SK-N-SH treated with all-trans-retinoic acid at 6 μM for 48 hours (cell line): ENCODE measurements around the gene LHFPL5.

ENCODE experiments used
- ATAC-seq: fragments of 200-7000 bp; cut with Tn5 transposase; 3 replicates; pipeline ENCODE4 v1.9.1; 2020; ENCODE audit warnings: mild to moderate bottlenecking, moderate library complexity
- ARNTL ChIP-seq: fragments of 450-650 bp; formaldehyde crosslinking; IDR thresholded peaks from 2 replicates; pipeline ENCODE4 v1.5.0; 2020; ENCODE audit warnings: low read depth, mild to moderate bottlenecking, moderate library complexity, borderline replicate concordance
- BACH2 ChIP-seq: fragments of 250-450 bp; sonication (Bioruptor Pico); IDR thresholded peaks from 2 replicates; pipeline ENCODE4 v1.9.0; 2021; ENCODE audit warnings: mild to moderate bottlenecking, borderline replicate concordance
- CSDC2 ChIP-seq: fragments of 250-450 bp; sonication (Bioruptor Pico); IDR thresholded peaks from 2 replicates; pipeline ENCODE4 v1.5.0; 2020; ENCODE audit warnings: mild to moderate bottlenecking, moderate library complexity
- CSRNP3 ChIP-seq: fragments of 250-450 bp; sonication (Bioruptor Pico); IDR thresholded peaks from 2 replicates; pipeline ENCODE4 v1.5.1; 2021; ENCODE audit warnings: mild to moderate bottlenecking, moderate library complexity
- ESRRG ChIP-seq: fragments of 250-450 bp; sonication (Bioruptor Pico); IDR thresholded peaks from 2 replicates; pipeline ENCODE4 v1.6.1; 2021; ENCODE audit warnings: mild to moderate bottlenecking
- GLIS3 ChIP-seq: fragments of 250-450 bp; sonication (Bioruptor Pico); IDR thresholded peaks from 2 replicates; pipeline ENCODE4 v1.5.0; 2020; ENCODE audit warnings: mild to moderate bottlenecking, moderate library complexity
- ISL1 ChIP-seq: fragments of 250-450 bp; sonication (Bioruptor Pico); IDR thresholded peaks from 2 replicates; pipeline ENCODE4 v2.1.2; 2022; ENCODE audit warnings: mild to moderate bottlenecking, moderate library complexity
- OSR1 ChIP-seq: fragments of 250-450 bp; sonication (Bioruptor Pico); IDR thresholded peaks from 2 replicates; pipeline ENCODE4 v1.8.0; 2022; ENCODE audit warnings: moderate library complexity, mild to moderate bottlenecking, inconsistent platforms
- POU6F1 ChIP-seq: fragments of 250-450 bp; sonication (Bioruptor Pico); IDR thresholded peaks from 2 replicates; pipeline ENCODE4 v1.8.0; 2021; ENCODE audit warnings: low read depth, mild to moderate bottlenecking, moderate library complexity, borderline replicate concordance
- PPARA ChIP-seq: fragments of 250-450 bp; sonication (Bioruptor Pico); IDR thresholded peaks from 2 replicates; pipeline ENCODE4 v1.5.0; 2020; ENCODE audit warnings: mild to moderate bottlenecking, borderline replicate concordance
- RARB ChIP-seq: fragments of 250-450 bp; sonication (Bioruptor Pico); IDR thresholded peaks from 2 replicates; pipeline ENCODE4 v1.8.0; 2021; ENCODE audit warnings: mild to moderate bottlenecking, moderate library complexity
- SNAI2 ChIP-seq: fragments of 250-450 bp; sonication (Bioruptor Pico); IDR thresholded peaks from 2 replicates; pipeline ENCODE4 v1.5.0; 2020; ENCODE audit warnings: mild to moderate bottlenecking, moderate library complexity
- TCF4 ChIP-seq: fragments of 250-450 bp; sonication (Bioruptor Pico); IDR thresholded peaks from 2 replicates; pipeline ENCODE4 v1.8.0; 2021; ENCODE audit warnings: mild to moderate bottlenecking, moderate library complexity, borderline replicate concordance
- TOX ChIP-seq: fragments of 250-450 bp; sonication (Bioruptor Pico); IDR thresholded peaks from 2 replicates; pipeline ENCODE4 v1.8.0; 2021; ENCODE audit warnings: mild to moderate bottlenecking, moderate library complexity, borderline replicate concordance
- ZFP30 ChIP-seq: fragments of 450-650 bp; formaldehyde crosslinking; IDR thresholded peaks from 2 replicates; pipeline ENCODE4 v1.5.0; 2022; ENCODE audit warnings: mild to moderate bottlenecking, moderate library complexity
- ZNF565 ChIP-seq: fragments of 450-650 bp; formaldehyde crosslinking; conservative IDR thresholded peaks from 2 replicates; pipeline ENCODE4 v1.5.0; 2020; ENCODE audit warnings: low read depth, mild to moderate bottlenecking, moderate library complexity
- ZNF70 ChIP-seq: fragments of 450-650 bp; formaldehyde crosslinking; IDR thresholded peaks from 2 replicates; pipeline ENCODE4 v1.5.0; 2020; ENCODE audit warnings: mild to moderate bottlenecking, moderate library complexity
- ZNF8 ChIP-seq: fragments of 450-650 bp; formaldehyde crosslinking; IDR thresholded peaks from 2 replicates; pipeline ENCODE4 v1.5.0; 2020; ENCODE audit warnings: mild to moderate bottlenecking, moderate library complexity
- TF ChIP-seq, protein P1 (sequence below): fragments of 250-450 bp; sonication (Bioruptor Pico); IDR thresholded peaks from 2 replicates; pipeline ENCODE4 v1.8.0; 2020; ENCODE audit warnings: mild to moderate bottlenecking, moderate library complexity, borderline replicate concordance
- TF ChIP-seq, protein P2 (sequence below): fragments of 250-450 bp; sonication (Bioruptor Pico); IDR thresholded peaks from 2 replicates; pipeline ENCODE4 v1.5.0; 2020; ENCODE audit warnings: mild to moderate bottlenecking, moderate library complexity

Gene LHFPL5

DNA sequence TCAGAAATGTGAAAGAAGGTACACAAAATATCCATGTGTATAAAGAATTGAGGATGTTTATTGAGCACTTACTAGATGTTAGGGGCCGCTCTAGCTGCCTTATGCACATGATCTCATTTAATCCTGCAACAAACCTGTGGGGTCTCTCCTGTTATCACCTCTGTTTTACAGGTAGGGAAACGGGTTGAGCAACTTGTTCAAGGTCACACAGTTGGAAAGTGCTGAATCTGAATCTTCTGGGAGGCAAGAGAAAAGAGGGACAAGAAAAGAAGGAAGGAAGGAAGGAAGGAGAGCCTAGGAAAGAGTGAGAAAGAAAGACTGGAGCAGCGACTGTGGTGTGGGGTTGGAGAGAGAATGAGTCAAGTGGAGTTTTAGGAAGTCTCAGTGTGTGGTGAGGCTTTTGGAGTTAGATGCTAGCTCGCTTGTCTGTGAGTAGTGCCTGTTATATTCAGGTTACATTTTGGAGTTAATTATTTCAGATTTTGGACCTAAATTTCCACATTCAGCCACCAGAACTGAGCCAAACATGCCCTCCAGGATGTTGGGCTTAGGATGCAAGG lies 16.6 kb upstream of the LHFPL5 start:
- no peak for TF ChIP-seq ARNTL (CRISPR knock-in tag)
- TF ChIP-seq BACH2 (CRISPR knock-in tag) = no peak
- TF ChIP-seq ZNF8 = no peak
- no peak for TF ChIP-seq TCF4
- no peak for TF ChIP-seq ISL1 (CRISPR knock-in tag)
- no peak for TF ChIP-seq ZFP30 (CRISPR knock-in tag)
- TF ChIP-seq ESRRG (CRISPR knock-in tag) = no peak
- no peak for TF ChIP-seq SNAI2
- no peak for TF ChIP-seq OSR1 (CRISPR knock-in tag)
- TF ChIP-seq TOX (CRISPR knock-in tag) = no peak
- TF ChIP-seq GLIS3 (CRISPR knock-in tag) = no peak
- no peak for ATAC-seq

DNA sequence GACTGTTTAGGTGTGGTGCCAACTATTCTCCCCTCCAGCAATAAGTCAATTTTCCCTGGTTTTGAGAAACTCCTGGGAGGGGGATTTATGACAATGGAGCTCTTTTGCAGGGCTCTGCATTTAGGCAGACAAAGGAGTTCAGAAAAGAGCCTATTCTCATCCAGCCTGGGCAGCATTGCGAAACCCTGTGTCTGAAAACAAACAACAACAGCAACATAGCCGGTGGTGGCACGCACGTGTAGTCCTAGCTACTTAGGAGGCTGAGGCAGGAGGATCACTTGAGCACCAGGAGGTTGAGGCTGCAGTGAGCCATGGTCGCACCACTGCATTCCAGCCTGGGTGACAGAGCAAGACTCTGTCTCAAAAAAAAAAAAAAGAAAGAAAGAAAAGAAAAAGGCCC lies 14.5 kb upstream of the LHFPL5 start:
- no peak for ATAC-seq

DNA sequence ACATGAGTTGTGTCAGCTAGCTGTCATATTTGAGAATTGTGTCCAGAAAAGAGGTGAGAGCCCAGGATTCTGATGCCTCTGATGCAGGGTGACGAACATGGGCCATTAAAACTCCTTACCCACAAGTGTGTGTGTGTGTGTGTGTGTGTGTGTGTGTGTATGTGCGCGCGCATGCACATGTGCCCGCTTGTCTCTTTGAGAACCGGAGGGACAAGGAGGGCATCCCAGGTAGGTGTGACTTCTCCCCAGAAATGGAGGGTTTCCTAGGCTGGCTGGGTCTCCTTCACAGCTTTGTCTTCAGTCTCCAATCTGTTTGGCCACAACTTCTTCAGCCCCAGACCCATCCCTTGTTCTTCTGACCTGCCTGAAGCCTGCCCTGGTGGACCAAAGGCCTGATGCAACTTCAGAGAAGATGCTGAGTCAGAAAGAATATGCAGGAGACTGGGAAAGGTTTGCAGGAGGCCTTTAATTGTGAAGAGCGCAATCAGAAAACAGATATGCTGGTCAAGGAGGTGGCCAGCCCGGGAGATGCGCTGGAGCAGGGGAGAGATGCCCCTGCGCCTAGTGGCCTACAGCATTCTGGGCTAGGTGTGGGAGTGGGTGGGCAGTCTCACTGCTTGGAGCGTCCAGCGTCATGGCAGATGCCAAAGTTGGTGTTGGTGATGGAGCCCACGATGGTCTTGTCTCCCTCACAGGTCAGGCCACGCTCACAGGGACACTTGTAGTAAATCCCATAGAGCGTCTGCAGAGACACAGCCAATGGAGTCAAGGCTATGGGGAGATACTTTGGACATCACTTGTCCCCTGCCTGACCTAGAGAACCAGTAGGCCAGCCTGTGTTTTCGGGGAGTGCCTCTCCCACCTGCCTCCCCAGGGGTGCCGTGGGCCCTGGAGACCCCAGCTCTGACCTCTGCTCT lies 10.4 kb upstream of the LHFPL5 start:
- TF ChIP-seq CSDC2 (CRISPR knock-in tag) (no peak), ZNF8 (no peak), GLIS3 (CRISPR knock-in tag) (no peak), ESRRG (CRISPR knock-in tag) (no peak), PPARA (CRISPR knock-in tag) (no peak), ZNF70 (no peak), POU6F1 (CRISPR knock-in tag) (no peak), OSR1 (CRISPR knock-in tag) (no peak), SNAI2 (no peak), ISL1 (CRISPR knock-in tag) (no peak), CSRNP3 (CRISPR knock-in tag) (no peak), ZNF565 (CRISPR knock-in tag) (no peak), ZFP30 (CRISPR knock-in tag) (no peak), BACH2 (CRISPR knock-in tag) (no peak)
- TF ChIP-seq, protein P1, sequence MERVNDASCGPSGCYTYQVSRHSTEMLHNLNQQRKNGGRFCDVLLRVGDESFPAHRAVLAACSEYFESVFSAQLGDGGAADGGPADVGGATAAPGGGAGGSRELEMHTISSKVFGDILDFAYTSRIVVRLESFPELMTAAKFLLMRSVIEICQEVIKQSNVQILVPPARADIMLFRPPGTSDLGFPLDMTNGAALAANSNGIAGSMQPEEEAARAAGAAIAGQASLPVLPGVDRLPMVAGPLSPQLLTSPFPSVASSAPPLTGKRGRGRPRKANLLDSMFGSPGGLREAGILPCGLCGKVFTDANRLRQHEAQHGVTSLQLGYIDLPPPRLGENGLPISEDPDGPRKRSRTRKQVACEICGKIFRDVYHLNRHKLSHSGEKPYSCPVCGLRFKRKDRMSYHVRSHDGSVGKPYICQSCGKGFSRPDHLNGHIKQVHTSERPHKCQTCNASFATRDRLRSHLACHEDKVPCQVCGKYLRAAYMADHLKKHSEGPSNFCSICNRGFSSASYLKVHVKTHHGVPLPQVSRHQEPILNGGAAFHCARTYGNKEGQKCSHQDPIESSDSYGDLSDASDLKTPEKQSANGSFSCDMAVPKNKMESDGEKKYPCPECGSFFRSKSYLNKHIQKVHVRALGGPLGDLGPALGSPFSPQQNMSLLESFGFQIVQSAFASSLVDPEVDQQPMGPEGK (CRISPR knock-in tag) = no peak
- TF ChIP-seq, protein P2, sequence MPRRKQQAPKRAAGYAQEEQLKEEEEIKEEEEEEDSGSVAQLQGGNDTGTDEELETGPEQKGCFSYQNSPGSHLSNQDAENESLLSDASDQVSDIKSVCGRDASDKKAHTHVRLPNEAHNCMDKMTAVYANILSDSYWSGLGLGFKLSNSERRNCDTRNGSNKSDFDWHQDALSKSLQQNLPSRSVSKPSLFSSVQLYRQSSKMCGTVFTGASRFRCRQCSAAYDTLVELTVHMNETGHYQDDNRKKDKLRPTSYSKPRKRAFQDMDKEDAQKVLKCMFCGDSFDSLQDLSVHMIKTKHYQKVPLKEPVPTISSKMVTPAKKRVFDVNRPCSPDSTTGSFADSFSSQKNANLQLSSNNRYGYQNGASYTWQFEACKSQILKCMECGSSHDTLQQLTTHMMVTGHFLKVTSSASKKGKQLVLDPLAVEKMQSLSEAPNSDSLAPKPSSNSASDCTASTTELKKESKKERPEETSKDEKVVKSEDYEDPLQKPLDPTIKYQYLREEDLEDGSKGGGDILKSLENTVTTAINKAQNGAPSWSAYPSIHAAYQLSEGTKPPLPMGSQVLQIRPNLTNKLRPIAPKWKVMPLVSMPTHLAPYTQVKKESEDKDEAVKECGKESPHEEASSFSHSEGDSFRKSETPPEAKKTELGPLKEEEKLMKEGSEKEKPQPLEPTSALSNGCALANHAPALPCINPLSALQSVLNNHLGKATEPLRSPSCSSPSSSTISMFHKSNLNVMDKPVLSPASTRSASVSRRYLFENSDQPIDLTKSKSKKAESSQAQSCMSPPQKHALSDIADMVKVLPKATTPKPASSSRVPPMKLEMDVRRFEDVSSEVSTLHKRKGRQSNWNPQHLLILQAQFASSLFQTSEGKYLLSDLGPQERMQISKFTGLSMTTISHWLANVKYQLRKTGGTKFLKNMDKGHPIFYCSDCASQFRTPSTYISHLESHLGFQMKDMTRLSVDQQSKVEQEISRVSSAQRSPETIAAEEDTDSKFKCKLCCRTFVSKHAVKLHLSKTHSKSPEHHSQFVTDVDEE (CRISPR knock-in tag) = no peak
- no peak for ATAC-seq

More for the DNA sequence above, 14.5 kb upstream of the LHFPL5 start:
- TF ChIP-seq BACH2 (CRISPR knock-in tag) (no peak), OSR1 (CRISPR knock-in tag) (no peak), RARB (CRISPR knock-in tag) (no peak), CSRNP3 (CRISPR knock-in tag) (no peak), ARNTL (CRISPR knock-in tag) (no peak), TOX (CRISPR knock-in tag) (no peak)
